Heart right ventricle (tissue), 16 donors: ENCODE measurements around the gene GPC2. TPM values are rescaled to one million over a fixed set of nuclear protein-coding genes. Genes with fewer than 3 reads are reported as not detected.
"Not testable (repeated sequence)": the region's sequence is repeated elsewhere in the genome, so short reads cannot be mapped to it uniquely, and the experiment has no call there.

ENCODE experiments used
- ATAC-seq, 8 donors: fragments of 200-7000 bp; cut with Tn5 transposase; one replicate each; pipeline ENCODE4 v1.9.1; 2020; ENCODE audit warnings: mild to moderate bottlenecking in 8 of 8, moderate library complexity in 8 of 8, moderate number of reproducible peaks in 1 of 8
- DNase-seq, 2 donors: peaks; one replicate each; pipeline ENCODE4 v3.0.0-alpha.2; 2020
- H3K27ac ChIP-seq, 10 donors: fragments of 200-600 bp; sonication (generic) in 2 of 10; one replicate each; pipeline versions ENCODE4 v1.5.0 to v1.8.0; 2020 to 2022; ENCODE audit warnings: mild to moderate bottlenecking in 3 of 10
- H3K27me3 ChIP-seq, 7 donors: fragments of 200-600 bp; one replicate each; pipeline ENCODE4 v1.8.0; 2021 to 2022; ENCODE audit warnings: mild to moderate bottlenecking in 2 of 7
- H3K36me3 ChIP-seq, 9 donors: fragments of 200-600 bp; sonication (generic) in 1 of 9; one replicate each; pipeline versions ENCODE4 v1.5.0 to v1.8.0; 2020 to 2022; ENCODE audit warnings: mild to moderate bottlenecking in 2 of 9
- H3K4me1 ChIP-seq, 9 donors: fragments of 200-600 bp; sonication (generic) in 1 of 9; one replicate each; pipeline versions ENCODE4 v1.5.0 to v1.8.0; 2020 to 2022; ENCODE audit warnings: mild to moderate bottlenecking in 4 of 9
- H3K4me3 ChIP-seq, 10 donors: fragments of 200-600 bp; sonication (generic) in 2 of 10; one replicate each; pipeline versions ENCODE4 v1.5.0 to v1.8.0; 2020 to 2022; ENCODE audit warnings: mild to moderate bottlenecking in 7 of 10, moderate library complexity in 2 of 10
- H3K9me3 ChIP-seq, 11 donors: fragments of 200-600 bp in 10 of 11; sonication (generic) in 2 of 11; one replicate each; pipeline versions ENCODE4 v1.5.0 to v1.8.0; 2013 to 2022; ENCODE audit warnings: mild to moderate bottlenecking in 2 of 11, control low read depth in 1 of 11, moderate library complexity in 1 of 11
- CTCF ChIP-seq, 9 donors: fragments of 200-600 bp; sonication (generic) in 2 of 9; IDR thresholded peaks; one replicate each; pipeline versions ENCODE4 v1.5.0 to v1.8.0; 2021 to 2022; ENCODE audit warnings: antibody characterized with exemption in 9 of 9, mild to moderate bottlenecking in 5 of 9, moderate library complexity in 1 of 9
- WGBS, 2 donors: extraction: QIAGEN DNeasy Blood & Tissue Kit; methylation state at CpG; one replicate each; pipeline ENCODE4 v1.1.7; 2013; ENCODE audit warnings: inconsistent platforms in 1 of 2; 5-methylcytosine and 5-hydroxymethylcytosine counted together
- intact Hi-C, 10 donors: fragments of 100-400 bp; cut with DNase I; formaldehyde crosslinking; loops; one replicate each; pipeline versions ENCODE4 v1.11.1 to v1.14.2; 2022
- polyA plus RNA-seq, 2 donors: library from polyadenylated mRNA; stranded (reverse); fragments of 200-250 nt; gene quantifications; one replicate each; pipeline ENCODE4 v1.2.3, GENCODE V29; 2013
- total RNA-seq, 10 donors: library from RNA; stranded (reverse); fragmentation: NEBNext Ultra II Directional in 3 of 10; extraction: Animal tissue kit (Norgen Biotek cat#: 25700) in 3 of 10; gene quantifications; one replicate each; pipeline versions ENCODE4 v1.2.1 to v1.2.4, GENCODE V29; 2021 to 2023
- donor health status: Arrhythmogenic right ventricular cardiomyopathy.
- donor health status: ischemic (EF 13 %, LVEDD 7.1; RV severe dilation, severe dysfunction).
- donor health status: healthy with polysubstance abuse.
- donor health status: DM: no; HTN: yes; CAD: no.
- donor health status: DM: no; HTN: no; CAD: no.
- donor health status: ischemic (EF 25% LVEDD 6.9; RV normal size, moderate dysfunction).
- donor health status: ischemic (EF 25% LVEDD 5.7; RV mildly dilated, moderate dysfunction).
- donor health status: healthy.
- donor health status: DM: yes; HTN: yes; CAD: no.
- donor health status: Ischemic cardiomyopathy.
- donor health status: ischemic (EF 35%, LVEDD 5.7; RV mildly dilated, moderate dysfunction).
- donor health status: nonischemic (EF 11% LVEDD 7.7; RV severe dilation, severe dysfunction).
- donor health status: DM: yes; HTN: yes; CAD: no.
- donor health status: PGD.
- donor health status: ischemic (EF 29% LVEDD 5.4; RV normal size, mild dysfunction).
- donor health status: nonischemic (EF 23%, LVEDD 6.1; RV moderate dilation, normal function).

GPC2 gene
- total and polyA plus RNA-seq, 12 donors: 0.11 to 1.1 (median 0.51) TPM; not detected in 2

GRCh38 chr7:100195222-100195621 is 18.0 kb upstream of the GPC2 start:
- no peak for DNase-seq

GRCh38 chr7:100192969-100193368 is 15.8 kb upstream of the GPC2 start:
- H3K4me1 ChIP-seq: peaks cover 0 to 24% (median 0%) of the 10 kb centered on the region in 9 donors
- no peak for TF ChIP-seq CTCF (IDR thresholded peaks at IDR 0.05)
- 75 to 87% methylated on average over 3 of the region's 3 CpGs for WGBS, 2 donors
- no peak for ATAC-seq
- H3K36me3 ChIP-seq: no peaks in the 10 kb centered on the region
- no peak overlapping the region for H3K4me3 ChIP-seq
- H3K9me3 ChIP-seq: no peaks in the 10 kb centered on the region
- no peak for DNase-seq
- intact Hi-C loops: no loop called here
- H3K27ac ChIP-seq: no peak overlapping the region
- H3K27me3 ChIP-seq: peaks cover 0 to 6% (median 0%) of the 10 kb centered on the region in 7 donors

More at GRCh38 chr7:100195222-100195621, 18.0 kb upstream of the GPC2 start:
- intact Hi-C loops: no loop called here
- Histone ChIP-seq H3K27ac (no peak overlapping the region), H3K4me3 (no peak overlapping the region), H3K27me3 (peaks cover 0 to 6% (median 0%) of the 10 kb centered on the region in 7 donors), H3K4me1 (peaks cover 0 to 20% (median 0%) of the 10 kb centered on the region in 9 donors), H3K36me3 (no peaks in the 10 kb centered on the region), H3K9me3 (no peaks in the 10 kb centered on the region)
- no peak for TF ChIP-seq CTCF (IDR thresholded peaks at IDR 0.05)
- no peak for ATAC-seq
- WGBS, 2 donors: 77 to 81% methylated on average over 2 of the region's 2 CpGs

- H3K4me3 ChIP-seq, H3K27ac ChIP-seq, H3K27me3 ChIP-seq, ATAC-seq, intact Hi-C loops, H3K36me3 ChIP-seq, DNase-seq, H3K9me3 ChIP-seq: not testable (repeated sequence)
- H3K4me1 ChIP-seq: peaks cover 0 to 24% (median 0%) of the 10 kb centered on the region in 9 donors
- WGBS, 2 donors: 95 to 97% methylated on average over 6 of the region's 6 CpGs
These were observed 15.2 kb upstream of the GPC2 start for GRCh38 chr7:100192281-100192862.

- intact Hi-C loops: no loop called here
These were observed 14.6 kb upstream of the GPC2 start for GRCh38 chr7:100191775-100192174.

More at GRCh38 chr7:100191775-100192174, 14.6 kb upstream of the GPC2 start:
- ATAC-seq (no peak), DNase-seq (no peak)
- Histone ChIP-seq H3K36me3 (no peaks in the 10 kb centered on the region), H3K27ac (no peak overlapping the region), H3K9me3 (no peaks in the 10 kb centered on the region), H3K4me3 (no peak overlapping the region), H3K27me3 (peaks cover 0 to 6% (median 0%) of the 10 kb centered on the region in 7 donors), H3K4me1 (peaks cover 0 to 24% (median 0%) of the 10 kb centered on the region in 9 donors)
- no peak for TF ChIP-seq CTCF (IDR thresholded peaks at IDR 0.05)
- WGBS, 2 donors: 63 to 66% methylated on average over 2 of the region's 2 CpGs
